ENCODE results near the gene TMSB4X.

TMSB4X gene

DNA sequence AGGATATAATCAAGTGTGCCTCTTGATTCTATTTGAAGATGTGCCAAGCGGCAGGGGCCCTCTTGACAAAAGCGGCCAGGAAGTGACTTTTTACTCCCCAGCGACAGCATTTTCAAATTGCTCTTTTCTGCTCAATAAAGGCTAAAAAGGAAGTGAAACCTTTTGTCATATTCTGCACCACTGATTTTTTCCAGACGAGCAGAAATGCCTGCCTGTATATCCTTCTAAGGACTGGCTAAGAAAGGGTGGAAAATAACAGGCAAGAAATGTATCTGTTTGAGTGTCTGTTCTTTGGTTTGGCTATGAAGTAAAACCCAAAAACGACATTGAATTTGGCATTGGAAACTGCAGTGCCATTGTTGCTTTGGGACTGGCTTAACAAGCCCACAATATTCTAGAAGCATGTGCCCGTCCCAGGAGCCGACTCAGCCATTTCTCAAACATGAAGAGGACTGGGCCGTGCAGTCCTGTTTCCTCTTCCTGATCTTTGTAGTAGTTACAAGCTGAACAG is 25.4 kb downstream of the TMSB4X start:
- TF ChIP-seq, protein P1, sequence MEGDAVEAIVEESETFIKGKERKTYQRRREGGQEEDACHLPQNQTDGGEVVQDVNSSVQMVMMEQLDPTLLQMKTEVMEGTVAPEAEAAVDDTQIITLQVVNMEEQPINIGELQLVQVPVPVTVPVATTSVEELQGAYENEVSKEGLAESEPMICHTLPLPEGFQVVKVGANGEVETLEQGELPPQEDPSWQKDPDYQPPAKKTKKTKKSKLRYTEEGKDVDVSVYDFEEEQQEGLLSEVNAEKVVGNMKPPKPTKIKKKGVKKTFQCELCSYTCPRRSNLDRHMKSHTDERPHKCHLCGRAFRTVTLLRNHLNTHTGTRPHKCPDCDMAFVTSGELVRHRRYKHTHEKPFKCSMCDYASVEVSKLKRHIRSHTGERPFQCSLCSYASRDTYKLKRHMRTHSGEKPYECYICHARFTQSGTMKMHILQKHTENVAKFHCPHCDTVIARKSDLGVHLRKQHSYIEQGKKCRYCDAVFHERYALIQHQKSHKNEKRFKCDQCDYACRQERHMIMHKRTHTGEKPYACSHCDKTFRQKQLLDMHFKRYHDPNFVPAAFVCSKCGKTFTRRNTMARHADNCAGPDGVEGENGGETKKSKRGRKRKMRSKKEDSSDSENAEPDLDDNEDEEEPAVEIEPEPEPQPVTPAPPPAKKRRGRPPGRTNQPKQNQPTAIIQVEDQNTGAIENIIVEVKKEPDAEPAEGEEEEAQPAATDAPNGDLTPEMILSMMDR (IDR thresholded peaks at IDR 0.05): no peak

DNA sequence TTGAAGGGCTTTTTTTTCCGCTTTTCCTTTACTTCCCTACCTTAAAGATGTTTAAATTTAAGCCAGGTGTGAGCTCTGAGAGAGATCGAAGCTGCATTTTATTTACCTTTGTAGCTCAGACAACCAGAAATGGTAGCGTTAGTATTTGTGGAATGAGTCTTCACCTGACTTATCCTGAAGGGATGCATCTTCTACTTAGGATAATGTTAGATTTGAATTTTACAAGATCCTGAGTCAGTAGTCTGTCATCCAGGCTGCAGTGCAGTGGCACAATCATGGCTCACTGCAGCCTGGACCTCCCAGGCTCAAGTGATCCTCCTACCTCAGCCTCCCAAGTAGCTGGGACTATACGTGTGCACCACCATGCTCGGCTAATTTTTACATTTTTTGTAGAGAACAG is 26.2 kb downstream of the TMSB4X start:
- TF ChIP-seq, protein P1 (IDR thresholded peaks at IDR 0.05): no peak

DNA sequence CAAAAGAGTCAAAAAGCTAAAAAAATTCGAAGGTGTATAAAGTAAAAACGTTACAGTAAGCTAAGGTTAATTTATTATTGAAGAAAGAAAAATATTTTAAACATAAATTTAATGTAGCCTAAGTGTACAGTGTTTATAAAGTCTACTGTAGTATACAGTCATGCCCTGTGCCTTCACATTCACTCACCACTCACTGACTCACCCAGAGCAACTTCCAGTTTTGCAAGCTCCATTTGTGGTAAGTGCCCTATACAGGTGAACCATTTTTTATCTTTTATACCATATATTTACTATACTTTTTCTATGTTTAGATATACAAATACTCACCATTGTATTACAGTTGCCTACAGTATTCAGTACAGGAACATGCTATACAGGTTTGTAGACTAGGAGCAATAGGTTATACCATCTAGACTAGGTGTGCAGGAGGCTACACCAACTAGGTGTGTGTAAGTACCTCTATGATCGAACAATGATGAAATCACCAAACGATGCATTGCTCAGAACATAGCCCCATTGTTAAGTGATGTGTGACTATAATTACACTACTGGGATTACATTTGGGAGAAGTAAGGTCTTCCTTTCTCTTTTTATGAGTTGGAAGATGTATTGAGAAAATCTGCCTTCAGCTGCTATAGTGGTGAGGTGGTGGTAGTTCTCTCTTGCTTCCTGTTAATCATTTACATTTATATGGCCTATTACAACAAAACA is 27.2 kb downstream of the TMSB4X start:
- TF ChIP-seq, protein P1 (IDR thresholded peaks at IDR 0.05): no peak

DNA sequence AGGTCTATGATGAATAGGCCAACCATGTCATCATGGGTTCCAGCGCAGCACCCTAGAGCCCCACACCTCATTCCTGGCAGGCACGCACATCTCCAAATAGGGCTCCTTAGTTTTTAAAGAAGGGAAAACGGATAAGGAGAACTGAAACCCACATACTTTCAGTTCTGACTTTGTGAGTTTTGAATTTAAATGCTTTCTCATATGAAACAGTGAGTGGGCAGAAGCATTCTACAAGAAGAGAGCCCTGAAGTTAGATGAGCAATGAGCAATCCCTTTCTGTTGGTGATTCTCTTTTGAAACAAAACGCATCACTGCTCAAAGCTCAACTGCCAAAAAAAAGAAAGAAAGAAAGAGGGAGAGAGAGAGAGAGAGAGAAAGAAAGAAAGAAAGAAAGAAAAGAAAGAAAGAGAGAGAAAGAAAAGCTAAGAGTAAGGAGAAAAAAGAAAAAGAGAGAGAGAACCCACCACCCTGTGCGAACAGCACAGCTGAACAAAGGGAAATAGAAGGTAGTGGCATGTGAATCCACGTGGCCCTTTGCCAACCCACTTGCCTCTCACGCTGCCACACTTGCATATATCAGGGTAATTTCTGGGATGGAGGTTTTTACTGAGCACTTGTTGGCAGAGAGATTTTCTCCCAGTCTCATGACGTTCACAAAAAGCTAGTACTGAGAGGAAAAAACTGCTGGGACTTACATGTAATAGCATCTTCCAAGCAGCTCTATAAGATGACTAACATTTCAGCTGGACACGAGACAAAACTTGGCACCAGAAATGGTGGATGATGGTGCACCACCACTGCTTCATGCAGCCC is 31.0 kb downstream of the TMSB4X start:
- TF ChIP-seq, protein P1 (IDR thresholded peaks at IDR 0.05): no peak

DNA sequence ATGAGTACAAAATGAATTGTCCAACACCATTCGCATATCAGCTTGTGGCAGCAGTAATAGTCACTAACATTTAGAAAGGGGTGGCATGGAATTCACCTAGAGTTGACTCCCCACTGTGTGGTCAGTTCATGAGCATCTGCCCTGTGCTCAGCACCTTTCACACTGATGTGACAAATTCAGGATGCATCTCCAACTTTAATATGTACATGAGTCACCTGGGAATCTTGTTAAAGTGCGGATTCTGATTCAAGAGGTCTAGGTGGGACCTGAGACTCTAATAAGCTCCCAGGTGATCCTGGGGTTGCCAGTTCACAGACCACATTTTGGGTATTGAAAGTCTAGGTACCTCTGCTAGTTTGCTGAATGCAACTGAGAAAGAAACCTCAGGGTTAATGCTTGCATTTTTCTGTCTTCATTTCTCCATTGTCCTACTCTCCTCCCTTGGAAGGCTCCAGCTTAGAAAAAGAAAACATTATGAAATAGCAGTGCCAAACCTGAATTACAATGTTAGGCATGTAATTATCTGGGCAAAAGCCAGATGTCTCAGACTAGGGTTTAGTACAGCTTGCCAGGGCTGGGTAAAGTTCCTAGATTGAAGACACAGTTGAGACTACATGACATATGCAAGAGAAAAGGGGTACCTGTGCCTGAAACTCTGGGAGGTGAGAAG is 32.7 kb downstream of the TMSB4X start:
- TF ChIP-seq, protein P1 (IDR thresholded peaks at IDR 0.05): no peak

DNA sequence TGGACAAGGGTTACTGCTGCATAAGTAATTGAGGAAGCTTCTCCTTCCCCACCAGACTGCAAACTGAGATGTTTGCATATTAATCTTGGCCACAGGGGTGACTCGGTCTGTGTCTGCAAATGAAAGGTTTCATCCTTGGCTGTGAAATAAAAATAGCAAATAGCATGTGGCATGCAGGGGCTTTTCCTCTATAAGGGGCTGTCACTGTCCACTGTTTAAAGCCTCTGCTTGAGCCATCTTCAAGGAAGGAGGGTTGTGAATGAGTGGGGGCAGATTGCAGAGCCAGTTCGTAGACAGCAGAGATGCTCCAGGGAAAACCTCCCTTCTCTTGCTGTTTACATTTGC is 33.3 kb downstream of the TMSB4X start:
- TF ChIP-seq, protein P1 (IDR thresholded peaks at IDR 0.05): no peak

DNA sequence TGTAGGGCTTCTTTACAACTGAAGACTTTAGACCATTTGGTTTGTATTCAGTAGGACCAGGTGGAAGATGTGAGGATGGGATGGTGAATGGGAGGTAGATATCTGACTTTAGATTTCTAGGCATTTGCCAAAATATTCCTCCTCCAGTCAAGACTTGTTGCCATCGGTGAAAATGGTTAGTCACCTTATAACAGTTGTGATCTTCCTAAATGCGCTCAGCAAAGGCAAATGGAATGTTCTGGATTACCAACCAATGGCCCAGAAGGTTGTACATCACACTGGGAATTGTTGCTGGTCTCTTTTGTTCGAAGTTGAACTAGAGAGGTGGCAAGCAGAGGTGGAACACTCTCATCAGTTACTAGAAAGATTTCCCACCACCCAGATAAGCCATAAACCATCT is 33.9 kb downstream of the TMSB4X start:
- TF ChIP-seq, protein P1 (IDR thresholded peaks at IDR 0.05): no peak
